SK-N-DZ (cell line): ENCODE measurements around the gene ITGA8.
"Not testable (repeated sequence)": the region's sequence is repeated elsewhere in the genome, so short reads cannot be mapped to it uniquely, and the experiment has no call there.

ENCODE experiments used
- DNase-seq: peaks from one replicate; pipeline ENCODE4 v3.0.0-alpha.2; 2015; ENCODE audit warnings: low spot score

ITGA8 gene

GRCh38 chr10:15558136-15558535 lies 161.6 kb downstream of the ITGA8 start:
- DNase-seq, result no peak

GRCh38 chr10:15557168-15557567 lies 162.6 kb downstream of the ITGA8 start:
- not testable (repeated sequence) for DNase-seq

DNA sequence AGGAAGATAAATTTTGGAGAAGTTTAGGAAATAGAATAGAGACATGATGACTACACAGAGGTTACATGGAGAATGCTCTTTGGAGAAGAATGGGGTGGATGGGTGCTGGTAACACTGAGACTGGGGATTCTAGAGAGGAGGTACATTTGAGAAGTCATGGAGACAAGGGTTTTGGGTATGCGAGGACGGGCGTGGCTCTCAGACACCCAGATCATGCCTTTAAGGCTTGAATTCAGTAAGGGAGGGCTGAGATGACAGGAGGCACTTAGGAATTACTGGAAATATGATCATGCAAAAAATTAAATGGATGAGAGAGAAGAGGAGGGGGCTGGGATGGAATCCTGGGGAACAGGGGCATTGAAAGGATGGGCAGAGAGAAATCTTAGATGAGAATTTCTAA lies 168.8 kb downstream of the ITGA8 start:
- DNase-seq, result no peak

GRCh38 chr10:15548331-15548730 lies 171.4 kb downstream of the ITGA8 start:
- DNase-seq, result no peak

DNA sequence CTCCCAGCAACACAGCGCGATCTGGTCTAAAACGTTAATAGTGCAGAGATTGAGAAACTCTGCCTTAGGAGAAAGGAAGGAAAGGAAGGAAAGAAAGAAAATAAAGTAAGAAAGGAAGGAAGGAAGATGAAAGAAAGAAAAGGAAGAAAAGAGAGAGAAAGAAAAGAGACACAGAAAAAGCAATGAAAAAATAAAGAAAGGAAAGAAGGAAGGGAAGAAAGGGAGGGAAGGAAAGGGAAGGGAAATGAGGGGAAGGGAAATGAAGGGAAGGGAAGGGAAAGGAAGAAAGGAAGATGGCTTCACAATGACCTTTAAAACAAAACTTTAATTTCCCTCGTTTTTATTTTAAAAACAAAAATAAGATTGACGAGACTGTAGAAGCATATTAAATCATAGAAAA lies 173.1 kb downstream of the ITGA8 start:
- DNase-seq, result no peak

GRCh38 chr10:15545884-15546283 lies 173.8 kb downstream of the ITGA8 start:
- no peak for DNase-seq

GRCh38 chr10:15545266-15545665 lies 174.5 kb downstream of the ITGA8 start:
- no peak for DNase-seq

GRCh38 chr10:15543994-15544393 lies 175.7 kb downstream of the ITGA8 start:
- DNase-seq, result no peak

GRCh38 chr10:15542817-15543216 lies 176.9 kb downstream of the ITGA8 start:
- DNase-seq, result no peak

DNA sequence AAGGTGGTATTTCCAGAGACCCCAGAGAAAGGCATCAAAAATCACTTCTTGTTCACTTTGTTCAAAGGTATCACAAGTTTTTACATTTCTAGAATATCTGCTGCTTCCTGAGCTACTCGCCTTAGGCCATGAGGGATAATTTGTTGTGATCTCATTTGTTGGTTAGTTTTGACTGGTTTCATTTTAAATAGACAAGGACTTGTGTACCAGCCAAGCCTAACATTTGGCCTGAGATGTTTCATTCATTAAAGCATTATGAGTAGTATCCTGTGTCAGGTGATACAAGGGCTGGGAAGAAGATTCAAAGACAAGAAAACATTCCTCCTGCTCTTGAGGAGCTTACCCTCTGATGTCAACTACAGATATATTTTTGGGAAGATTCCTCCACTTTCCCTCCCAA lies 178.3 kb downstream of the ITGA8 start:
- DNase-seq, result no peak

GRCh38 chr10:15540727-15541126 lies 179.0 kb downstream of the ITGA8 start:
- DNase-seq, result no peak

GRCh38 chr10:15539262-15539661 lies 180.5 kb downstream of the ITGA8 start:
- DNase-seq, result no peak

GRCh38 chr10:15534928-15535538 lies 184.7 kb downstream of the ITGA8 start:
- not testable (repeated sequence) for DNase-seq

GRCh38 chr10:15531927-15532722 lies 187.6 kb downstream of the ITGA8 start:
- no peak for DNase-seq

- DNase-seq, result no peak
Observed at GRCh38 chr10:15528859-15529239, 190.9 kb downstream of the ITGA8 start.

DNA sequence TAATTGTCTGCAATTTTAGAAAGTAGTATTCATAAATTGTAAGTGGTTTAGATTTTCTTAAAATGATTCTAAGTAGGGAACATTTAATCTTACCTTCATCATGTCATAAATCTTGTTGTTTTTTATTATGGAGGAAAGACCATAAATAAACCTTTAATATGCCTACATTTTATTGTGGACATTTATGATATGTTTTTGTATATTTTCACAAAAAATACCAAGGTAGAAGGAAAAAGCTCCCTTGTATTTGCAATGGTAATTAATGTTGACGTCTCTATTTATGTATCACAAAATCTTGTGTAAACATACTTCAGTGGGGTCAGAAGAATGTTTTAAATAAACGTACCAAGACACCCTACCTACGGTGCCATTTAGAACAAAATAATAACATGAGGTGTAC lies 193.0 kb downstream of the ITGA8 start:
- DNase-seq, result no peak

DNA sequence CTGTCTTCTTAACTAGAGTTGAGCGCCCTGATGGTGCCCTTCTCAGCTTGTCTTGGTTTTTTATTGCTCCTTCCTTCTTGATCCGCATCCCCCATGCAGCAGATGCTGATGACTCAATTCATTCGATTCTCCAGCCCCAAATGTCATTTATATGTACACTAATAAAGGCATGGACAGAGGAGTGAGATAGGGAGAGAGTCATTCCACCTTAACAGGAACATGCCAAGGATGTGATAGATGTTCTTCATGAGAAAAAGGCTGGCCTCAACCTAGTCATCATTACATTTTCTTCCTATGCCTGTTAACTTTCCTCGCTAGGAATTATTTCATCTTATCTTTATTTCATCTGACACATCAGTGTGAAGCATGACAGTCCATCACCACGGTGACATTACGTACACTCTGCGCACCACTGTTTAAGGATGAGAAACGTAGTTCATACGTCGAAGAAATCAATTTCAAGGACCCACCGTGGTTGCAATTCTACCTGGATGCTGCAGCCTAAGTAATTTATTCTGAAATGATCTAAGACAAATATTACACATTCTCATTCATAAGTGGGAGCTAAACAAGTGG lies 198.3 kb downstream of the ITGA8 start:
- no peak for DNase-seq

GRCh38 chr10:15518250-15518649 lies 201.5 kb downstream of the ITGA8 start:
- no peak for DNase-seq

DNA sequence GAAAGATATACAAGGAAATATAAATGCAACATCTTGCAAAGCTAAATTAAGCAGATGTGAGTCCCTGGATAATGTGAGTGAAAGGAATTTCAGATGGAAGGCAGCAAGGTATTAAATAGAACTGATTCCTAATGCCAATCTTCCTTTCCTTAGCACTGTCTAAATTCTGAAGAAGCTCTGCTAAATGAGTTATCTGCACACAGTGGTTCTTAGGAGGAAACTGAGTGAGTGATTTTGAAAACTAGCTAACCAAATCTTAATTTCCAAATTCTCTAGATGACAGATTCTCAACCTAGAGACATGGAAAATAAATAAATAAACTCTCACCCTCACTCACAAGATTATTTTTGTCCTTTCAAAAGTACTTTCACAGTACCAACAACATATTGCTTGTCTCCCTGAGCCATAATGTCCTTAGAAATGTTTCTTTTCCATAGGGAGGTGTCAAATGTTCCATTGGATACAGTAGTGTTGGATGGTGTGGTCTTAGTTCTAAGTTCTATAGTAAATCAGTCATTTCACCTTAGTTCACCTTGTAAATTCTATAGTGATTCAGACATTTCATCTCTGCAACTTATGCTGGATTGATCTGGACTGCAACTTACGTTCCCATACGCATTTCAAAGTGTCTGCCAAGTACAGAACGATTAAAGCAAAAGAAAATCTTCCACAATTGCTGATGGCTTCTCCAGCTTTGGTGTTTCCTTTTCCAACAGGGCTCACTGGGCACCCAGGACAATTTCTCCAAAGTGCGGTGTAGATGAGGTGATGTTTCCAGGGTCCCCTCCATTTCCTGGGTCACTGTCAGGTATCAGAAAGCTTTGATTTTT lies 203.3 kb downstream of the ITGA8 start:
- DNase-seq, result no peak

DNA sequence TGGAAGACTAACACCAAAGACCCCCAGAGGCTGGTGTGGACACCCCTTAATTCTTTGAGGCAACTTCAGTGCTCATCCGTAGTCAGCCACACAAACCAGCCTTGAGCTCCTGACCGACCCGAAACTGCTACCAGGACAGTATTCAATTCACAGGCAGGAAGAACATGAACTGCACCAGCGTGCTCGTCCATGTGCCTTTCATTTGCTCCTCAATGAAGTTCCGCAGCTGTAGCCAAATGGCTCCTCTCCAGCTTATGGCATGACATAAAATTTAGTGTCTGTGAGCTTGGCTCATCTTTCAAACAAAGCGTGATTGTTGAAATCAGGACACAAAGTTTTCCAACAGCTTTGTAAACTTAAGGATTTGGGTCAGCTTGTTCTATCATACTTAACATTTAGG lies 204.5 kb downstream of the ITGA8 start:
- DNase-seq, result no peak

- no peak for DNase-seq
Observed at GRCh38 chr10:15510963-15511362, 208.8 kb downstream of the ITGA8 start.

DNA sequence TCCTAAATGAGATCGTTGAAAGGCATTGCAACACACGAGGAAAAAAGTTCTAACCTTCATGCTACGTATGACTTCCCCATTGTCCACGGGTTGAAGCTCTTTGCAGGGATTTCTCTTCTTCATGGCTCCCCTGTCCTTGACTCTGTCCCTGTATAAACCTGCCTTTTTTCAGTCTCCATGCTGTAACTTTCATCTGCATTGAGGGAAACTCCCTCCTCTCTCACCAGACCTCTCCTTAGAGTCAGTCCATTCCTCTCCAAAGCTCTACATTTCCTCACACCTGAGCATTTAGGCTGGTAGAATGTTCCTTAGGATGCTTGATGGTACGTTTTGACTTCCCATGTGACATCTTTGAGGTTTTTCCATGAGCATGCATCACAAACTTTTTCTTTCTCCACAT lies 214.4 kb downstream of the ITGA8 start:
- DNase-seq, result no peak
